Osteoblast (primary cell): Measurements from ENCODE around the gene COPS3. TPM values are rescaled to one million over a fixed set of nuclear protein-coding genes. Genes with fewer than 3 reads are reported as not detected.
"Not testable (repeated sequence)": the region's sequence is repeated elsewhere in the genome, so short reads cannot be mapped to it uniquely, and the experiment has no call there.

ENCODE experiments used
- DNase-seq: peaks from one replicate; pipeline ENCODE4 v3.0.0; 2011; ENCODE audit warnings: low spot score, mixed read lengths; ENCODE audit not compliant: insufficient read length; ENCODE audit errors: missing footprints
- H2AFZ ChIP-seq: 2 replicates; pipeline ENCODE4 v1.6.0; 2011; ENCODE audit warnings: mild to moderate bottlenecking, low read length
- H3K27ac ChIP-seq: 2 replicates; pipeline ENCODE4 v1.5.1; 2011; ENCODE audit warnings: mild to moderate bottlenecking, low read depth, low read length, moderate library complexity
- H3K27me3 ChIP-seq: 2 replicates; pipeline ENCODE4 v1.6.0; 2012; ENCODE audit warnings: mild to moderate bottlenecking, control low read depth, inconsistent platforms, low read length, moderate library complexity; ENCODE audit not compliant: insufficient read depth
- H3K36me3 ChIP-seq: 2 replicates; pipeline ENCODE4 v1.5.1; 2011; ENCODE audit warnings: mild to moderate bottlenecking, low read length, control low read depth, moderate library complexity; ENCODE audit not compliant: insufficient read depth
- H3K4me1 ChIP-seq: 2 replicates; pipeline ENCODE4 v1.5.1; 2011; ENCODE audit warnings: mild to moderate bottlenecking, low read length, control low read depth, moderate library complexity; ENCODE audit not compliant: insufficient read depth
- H3K4me2 ChIP-seq: 2 replicates; pipeline ENCODE4 v1.6.0; 2011; ENCODE audit warnings: mild to moderate bottlenecking, low read length; ENCODE audit not compliant: insufficient read depth
- H3K4me3 ChIP-seq: fragments of 200-600 bp; sonication (generic); 3 replicates; pipeline ENCODE4 v1.5.1; 2012; ENCODE audit warnings: mild to moderate bottlenecking, low read length, inconsistent platforms; ENCODE audit not compliant: insufficient read depth
- H3K79me2 ChIP-seq: 2 replicates; pipeline ENCODE4 v1.6.0; 2012; ENCODE audit warnings: mild to moderate bottlenecking, low read length, control low read depth, inconsistent platforms; ENCODE audit not compliant: insufficient read depth
- H3K9me3 ChIP-seq: 2 replicates; pipeline ENCODE4 v1.5.1; 2011; ENCODE audit warnings: low read depth, low read length, control low read depth
- H4K20me1 ChIP-seq: 2 replicates; pipeline ENCODE4 v1.6.0; 2012; ENCODE audit warnings: mild to moderate bottlenecking, low read length, control low read depth; ENCODE audit not compliant: insufficient read depth
- CTCF ChIP-seq: IDR thresholded peaks from 2 replicates; pipeline ENCODE4 v1.5.1; 2011; ENCODE audit warnings: mild to moderate bottlenecking, low read depth, low read length, moderate library complexity; ENCODE audit errors: extremely low read depth
- total RNA-seq: library from RNA; depleted of rRNA; stranded (reverse); fragments of >200 nt; gene quantifications from 2 replicates; pipeline ENCODE4 v1.2.3, GENCODE V29; 2012

The COPS3 gene
- total RNA-seq, 1 donor, result 78.5 TPM

GRCh38 chr17:17258011-17258410, 23.0 kb downstream of the COPS3 start:
- no peaks in the 10 kb centered on the region for H3K9me3 ChIP-seq
- H3K79me2 ChIP-seq, result peaks cover 6% of the 10 kb centered on the region
- H4K20me1 ChIP-seq, result no peaks in the 10 kb centered on the region
- no peak overlapping the region for H3K4me2 ChIP-seq
- no peaks in the 10 kb centered on the region for H3K27me3 ChIP-seq
- H3K4me3 ChIP-seq, result no peak overlapping the region
- no peak overlapping the region for H3K27ac ChIP-seq
- H3K4me1 ChIP-seq, result peaks cover 3% of the 10 kb centered on the region
- H2AFZ ChIP-seq, result no peak overlapping the region
- no peak for DNase-seq
- H3K36me3 ChIP-seq, result peaks cover 77% of the 10 kb centered on the region
- no peak for TF ChIP-seq CTCF

- H3K36me3 ChIP-seq, result peaks cover 75% of the 10 kb centered on the region
- H3K4me2 ChIP-seq, result no peak overlapping the region
- TF ChIP-seq CTCF, result no peak
- H3K27ac ChIP-seq, result no peak overlapping the region
- H2AFZ ChIP-seq, result no peak overlapping the region
- H3K27me3 ChIP-seq, result no peaks in the 10 kb centered on the region
- H4K20me1 ChIP-seq, result no peaks in the 10 kb centered on the region
- H3K4me1 ChIP-seq, result peaks cover 3% of the 10 kb centered on the region
- no peak overlapping the region for H3K4me3 ChIP-seq
- no peaks in the 10 kb centered on the region for H3K9me3 ChIP-seq
- H3K79me2 ChIP-seq, result peaks cover 6% of the 10 kb centered on the region
- DNase-seq, result no peak
These were observed 24.7 kb downstream of the COPS3 start for GRCh38 chr17:17256316-17256715.

- not testable (repeated sequence) for H3K79me2 ChIP-seq, H3K4me1 ChIP-seq, H3K27me3 ChIP-seq, H3K4me2 ChIP-seq, H4K20me1 ChIP-seq, H2AFZ ChIP-seq, H3K4me3 ChIP-seq, H3K9me3 ChIP-seq, DNase-seq, H3K27ac ChIP-seq
- peaks cover 69% of the 10 kb centered on the region for H3K36me3 ChIP-seq
These were observed 25.4 kb downstream of the COPS3 start for GRCh38 chr17:17255689-17256088.

- DNase-seq, result no peak
- Histone ChIP-seq H3K4me3 (no peak overlapping the region), H3K27ac (no peak overlapping the region), H3K79me2 (peaks cover 5% of the 10 kb centered on the region), H2AFZ (no peak overlapping the region), H3K4me2 (no peak overlapping the region), H3K27me3 (no peaks in the 10 kb centered on the region), H3K36me3 (peaks cover 59% of the 10 kb centered on the region), H4K20me1 (no peaks in the 10 kb centered on the region), H3K4me1 (peaks cover 3% of the 10 kb centered on the region), H3K9me3 (no peaks in the 10 kb centered on the region)
- TF ChIP-seq CTCF, result no peak
These were observed 27.0 kb downstream of the COPS3 start for GRCh38 chr17:17254036-17254435.

- Histone ChIP-seq H3K4me3 (no peak overlapping the region), H3K9me3 (no peaks in the 10 kb centered on the region), H3K36me3 (peaks cover 57% of the 10 kb centered on the region), H3K4me2 (no peak overlapping the region), H3K4me1 (peaks cover 3% of the 10 kb centered on the region), H3K27ac (no peak overlapping the region), H4K20me1 (no peaks in the 10 kb centered on the region), H2AFZ (no peak overlapping the region), H3K79me2 (peaks cover 4% of the 10 kb centered on the region), H3K27me3 (no peaks in the 10 kb centered on the region)
- no peak for DNase-seq
- no peak for TF ChIP-seq CTCF
These were observed 27.6 kb downstream of the COPS3 start for GRCh38 chr17:17253406-17253805.
